GM06990 (cell line): ENCODE data around the gene DOCK1.

Experiments
- DNase-seq: peaks from one replicate; pipeline ENCODE4 v3.0.0-alpha.2; 2011; ENCODE audit not compliant: insufficient read length; ENCODE audit errors: extremely low read depth
- H3K27me3 ChIP-seq: replicated peaks from 2 replicates; pipeline ENCODE4 v1.6.0; 2011; ENCODE audit warnings: low read length; ENCODE audit not compliant: control insufficient read depth, insufficient read depth
- H3K36me3 ChIP-seq: 2 replicates; pipeline ENCODE4 v1.5.1; 2011; ENCODE audit warnings: low read length; ENCODE audit not compliant: control insufficient read depth, insufficient read depth
- H3K4me3 ChIP-seq: replicated peaks from 2 replicates; pipeline ENCODE4 v1.5.1; 2011; ENCODE audit warnings: low read depth, mild to moderate bottlenecking, control low read depth, low read length
- CTCF ChIP-seq: IDR thresholded peaks from 2 replicates; pipeline ENCODE4 v1.5.1; 2011; ENCODE audit warnings: low read length, control low read depth, mild to moderate bottlenecking, inconsistent platforms; ENCODE audit not compliant: insufficient read depth, poor library complexity, severe bottlenecking

DOCK1 gene

GRCh38 chr10:127486355-127486754 is 581.1 kb downstream of the DOCK1 start:
- H3K36me3 ChIP-seq = no peaks in the 10 kb centered on the region
- no peak for TF ChIP-seq CTCF
- no peaks in the 10 kb centered on the region for H3K27me3 ChIP-seq
- H3K4me3 ChIP-seq = no peak overlapping the region
- DNase-seq = no peak

- Histone ChIP-seq H3K4me3 (no peak overlapping the region), H3K36me3 (no peaks in the 10 kb centered on the region), H3K27me3 (no peaks in the 10 kb centered on the region)
- no peak for TF ChIP-seq CTCF
- DNase-seq = no peak
Measured at GRCh38 chr10:127492607-127493250, 587.5 kb downstream of the DOCK1 start.

- no peak overlapping the region for H3K4me3 ChIP-seq
- no peaks in the 10 kb centered on the region for H3K27me3 ChIP-seq
- no peak for DNase-seq
- H3K36me3 ChIP-seq = no peaks in the 10 kb centered on the region
- no peak for TF ChIP-seq CTCF
Measured at GRCh38 chr10:127496035-127496434, 590.8 kb downstream of the DOCK1 start.

GRCh38 chr10:127497685-127498084 is 592.5 kb downstream of the DOCK1 start:
- H3K27me3 ChIP-seq = no peaks in the 10 kb centered on the region
- TF ChIP-seq CTCF = no peak
- no peaks in the 10 kb centered on the region for H3K36me3 ChIP-seq
- no peak overlapping the region for H3K4me3 ChIP-seq
- no peak for DNase-seq

GRCh38 chr10:127498087-127498486 is 592.9 kb downstream of the DOCK1 start:
- Histone ChIP-seq H3K4me3 (no peak overlapping the region), H3K36me3 (no peaks in the 10 kb centered on the region), H3K27me3 (no peaks in the 10 kb centered on the region)
- TF ChIP-seq CTCF = no peak
- DNase-seq = no peak

- Histone ChIP-seq H3K4me3 (no peak overlapping the region), H3K36me3 (no peaks in the 10 kb centered on the region), H3K27me3 (no peaks in the 10 kb centered on the region)
- no peak for DNase-seq
- TF ChIP-seq CTCF = no peak
Measured at GRCh38 chr10:127500127-127500526, 594.9 kb downstream of the DOCK1 start.
